GM12864 (cell line): ENCODE measurements around the gene CFAP410.
"Not testable (repeated sequence)": the region's sequence is repeated elsewhere in the genome, so short reads cannot be mapped to it uniquely, and the experiment has no call there.

ENCODE experiments used
- DNase-seq: peaks from one replicate; pipeline ENCODE4 v3.0.0-alpha.2; 2011; ENCODE audit warnings: low read depth
- H3K4me3 ChIP-seq: 2 replicates; pipeline ENCODE4 v1.5.1; 2011; ENCODE audit warnings: mild to moderate bottlenecking, low read depth, low read length, control low read depth
- CTCF ChIP-seq: IDR thresholded peaks from 2 replicates; pipeline ENCODE4 v1.5.1; 2011; ENCODE audit warnings: low read depth, mild to moderate bottlenecking, moderate library complexity, low read length, control low read depth, inconsistent platforms; ENCODE audit errors: missing control alignments

CFAP410 gene

DNA sequence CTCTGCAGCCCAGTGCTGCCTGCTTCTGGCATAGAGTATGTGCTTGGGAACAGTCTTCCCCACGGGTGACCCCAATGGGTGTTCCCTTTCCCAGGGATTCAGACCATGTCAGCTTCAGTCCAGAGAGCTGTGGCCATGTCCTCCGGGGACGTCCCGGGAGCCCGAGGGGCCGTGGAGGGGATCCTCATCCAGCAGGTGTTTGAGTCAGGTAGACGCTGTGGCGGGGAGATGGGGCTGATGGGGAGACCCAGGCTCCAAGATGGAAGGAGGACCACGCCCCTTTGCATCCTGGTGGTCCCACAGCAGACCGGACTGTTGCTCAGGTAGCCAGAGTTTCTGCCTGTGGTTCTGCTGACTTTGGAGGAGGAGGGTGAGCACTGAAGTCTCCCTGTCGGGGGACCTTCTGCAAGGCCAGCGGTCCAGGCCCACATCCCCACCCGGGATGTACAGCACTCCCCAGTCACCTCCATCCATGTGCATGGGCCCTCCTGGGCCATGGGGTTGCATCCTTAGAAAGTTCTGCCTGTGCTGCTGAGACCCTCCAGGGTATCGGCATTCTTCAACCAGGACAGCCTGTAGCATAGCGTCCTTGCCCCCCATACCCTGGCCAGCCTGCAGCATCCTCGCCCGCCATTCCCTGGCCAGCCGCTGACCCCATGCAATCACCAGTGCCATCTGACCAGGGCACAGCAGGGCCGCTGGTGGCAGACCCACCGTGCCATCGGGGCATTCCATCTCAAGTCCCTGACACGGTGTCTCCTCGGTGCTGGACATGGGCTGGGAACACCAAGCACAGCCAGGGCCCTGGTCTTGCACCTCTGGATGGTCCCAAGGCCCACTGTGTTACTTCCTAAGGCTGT lies 50.7 kb downstream of the CFAP410 start:
- no peak overlapping the region for H3K4me3 ChIP-seq
- DNase-seq, result no peak
- no peak for TF ChIP-seq CTCF

- TF ChIP-seq CTCF, result no peak
- no peak for DNase-seq
- H3K4me3 ChIP-seq, result no peak overlapping the region
Observed at GRCh38 chr21:44286716-44287632, 52.2 kb downstream of the CFAP410 start.

- no peak overlapping the region for H3K4me3 ChIP-seq
- DNase-seq, result no peak
- no peak for TF ChIP-seq CTCF
Observed at GRCh38 chr21:44286086-44286715, 53.0 kb downstream of the CFAP410 start.

GRCh38 chr21:44285138-44285992 lies 53.8 kb downstream of the CFAP410 start, which contains the start of gene AIRE:
Gene AIRE (plus strand): TSS chr21:44285876. CDS start chr21:44286007, 131 bp downstream.
- no peak within 1 kb of the TSS for H3K4me3 ChIP-seq
- no peak for DNase-seq
- TF ChIP-seq CTCF, result no peak

- TF ChIP-seq CTCF, result no peak
- no peak for DNase-seq
- no peak overlapping the region for H3K4me3 ChIP-seq
Observed at GRCh38 chr21:44283948-44284347, 55.2 kb downstream of the CFAP410 start.

DNA sequence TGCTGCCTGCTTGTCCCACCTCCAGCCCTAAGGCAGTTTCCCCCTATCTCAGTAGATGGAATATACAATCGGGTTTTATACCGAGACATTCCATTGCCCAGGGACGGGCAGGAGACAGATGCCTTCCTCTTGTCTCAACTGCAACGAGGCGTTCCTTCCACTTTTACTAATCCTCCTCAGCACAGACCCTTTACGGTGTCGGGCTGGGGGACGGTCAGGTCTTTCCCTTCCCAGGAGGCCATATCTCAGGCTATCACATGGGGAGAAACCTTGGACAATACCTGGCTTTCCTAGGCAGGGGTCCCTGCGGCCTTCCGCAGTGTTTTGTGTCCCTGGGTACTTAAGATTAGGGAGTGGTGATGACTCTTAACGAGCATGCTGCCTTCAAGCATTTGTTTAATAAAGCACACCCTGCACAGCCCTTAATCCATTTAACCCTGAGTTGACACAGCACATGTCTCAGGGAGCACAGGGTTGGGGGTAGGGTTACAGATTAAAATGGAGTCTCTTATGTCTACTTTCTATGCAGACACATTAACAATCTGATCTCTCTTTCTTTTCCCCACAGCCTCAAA lies 55.9 kb downstream of the CFAP410 start:
- not testable (repeated sequence) for H3K4me3 ChIP-seq, DNase-seq
